Ovary (tissue), 3 donors: ENCODE measurements around the gene EML6.

ENCODE experiments used
- CTCF ChIP-seq, 3 donors: fragments of 450-650 bp in 2 of 3; fragments of 200-600 bp in 1 of 3; IDR thresholded peaks; one replicate each; pipeline versions ENCODE4 v1.5.1 to v1.8.0; 2016 to 2022; ENCODE audit warnings: antibody characterized with exemption in 3 of 3, mild to moderate bottlenecking in 1 of 3
- EP300 ChIP-seq: sonication (generic); formaldehyde crosslinking; IDR thresholded peaks from one replicate; pipeline ENCODE4 v1.6.1; 2017; ENCODE audit warnings: antibody characterized with exemption
- POLR2A ChIP-seq: fragments of 450-650 bp; IDR thresholded peaks from one replicate; pipeline ENCODE4 v1.6.1; 2017; ENCODE audit warnings: antibody characterized with exemption, mild to moderate bottlenecking, moderate library complexity
- donor health status: DM: no; HTN: no; CAD: no.

- TF ChIP-seq CTCF (IDR thresholded peaks at IDR 0.05) (no peak), POLR2A (no peak), EP300 (no peak)
Observed at GRCh38 chr2:54839461-54840255, 116.2 kb downstream of the EML6 start.
